Osteoblast (primary cell): ENCODE results near the gene RBM3. TPM values are rescaled to one million over a fixed set of nuclear protein-coding genes. Genes with fewer than 3 reads are reported as not detected.

Experiments
- DNase-seq: peaks from one replicate; pipeline ENCODE4 v3.0.0; 2011; ENCODE audit warnings: low spot score, mixed read lengths; ENCODE audit not compliant: insufficient read length; ENCODE audit errors: missing footprints
- H2AFZ ChIP-seq: 2 replicates; pipeline ENCODE4 v1.6.0; 2011; ENCODE audit warnings: mild to moderate bottlenecking, low read length
- H3K27ac ChIP-seq: 2 replicates; pipeline ENCODE4 v1.5.1; 2011; ENCODE audit warnings: mild to moderate bottlenecking, low read depth, low read length, moderate library complexity
- H3K27me3 ChIP-seq: 2 replicates; pipeline ENCODE4 v1.6.0; 2012; ENCODE audit warnings: mild to moderate bottlenecking, control low read depth, inconsistent platforms, low read length, moderate library complexity; ENCODE audit not compliant: insufficient read depth
- H3K36me3 ChIP-seq: 2 replicates; pipeline ENCODE4 v1.5.1; 2011; ENCODE audit warnings: mild to moderate bottlenecking, low read length, control low read depth, moderate library complexity; ENCODE audit not compliant: insufficient read depth
- H3K4me1 ChIP-seq: 2 replicates; pipeline ENCODE4 v1.5.1; 2011; ENCODE audit warnings: mild to moderate bottlenecking, low read length, control low read depth, moderate library complexity; ENCODE audit not compliant: insufficient read depth
- H3K4me2 ChIP-seq: 2 replicates; pipeline ENCODE4 v1.6.0; 2011; ENCODE audit warnings: mild to moderate bottlenecking, low read length; ENCODE audit not compliant: insufficient read depth
- H3K4me3 ChIP-seq: fragments of 200-600 bp; sonication (generic); 3 replicates; pipeline ENCODE4 v1.5.1; 2012; ENCODE audit warnings: mild to moderate bottlenecking, low read length, inconsistent platforms; ENCODE audit not compliant: insufficient read depth
- H3K79me2 ChIP-seq: 2 replicates; pipeline ENCODE4 v1.6.0; 2012; ENCODE audit warnings: mild to moderate bottlenecking, low read length, control low read depth, inconsistent platforms; ENCODE audit not compliant: insufficient read depth
- H3K9me3 ChIP-seq: 2 replicates; pipeline ENCODE4 v1.5.1; 2011; ENCODE audit warnings: low read depth, low read length, control low read depth
- H4K20me1 ChIP-seq: 2 replicates; pipeline ENCODE4 v1.6.0; 2012; ENCODE audit warnings: mild to moderate bottlenecking, low read length, control low read depth; ENCODE audit not compliant: insufficient read depth
- CTCF ChIP-seq: IDR thresholded peaks from 2 replicates; pipeline ENCODE4 v1.5.1; 2011; ENCODE audit warnings: mild to moderate bottlenecking, low read depth, low read length, moderate library complexity; ENCODE audit errors: extremely low read depth
- small RNA-seq: library from RNA; depleted of rRNA; stranded (forward); fragments of <200 nt; gene quantifications from one replicate; pipeline ENCODE3, GENCODE V24; 2012
- total RNA-seq: library from RNA; depleted of rRNA; stranded (reverse); fragments of >200 nt; gene quantifications from 2 replicates; pipeline ENCODE4 v1.2.3, GENCODE V29; 2012

The RBM3 gene
- total RNA-seq, 1 donor, result 441 TPM

GRCh38 chrX:48616576-48616975, 42.3 kb downstream of the RBM3 start:
- no peak for TF ChIP-seq CTCF
- Histone ChIP-seq H3K4me1 (peaks cover 9% of the 10 kb centered on the region), H3K27ac (no peak overlapping the region), H3K79me2 (no peaks in the 10 kb centered on the region), H3K36me3 (no peaks in the 10 kb centered on the region), H3K4me3 (no peak overlapping the region), H3K9me3 (no peaks in the 10 kb centered on the region), H3K4me2 (no peak overlapping the region), H2AFZ (no peak overlapping the region), H4K20me1 (no peaks in the 10 kb centered on the region), H3K27me3 (no peaks in the 10 kb centered on the region)
- no peak for DNase-seq

- no peaks in the 10 kb centered on the region for H4K20me1 ChIP-seq
- peak overlapping the region; percentile 0 for H3K4me2 ChIP-seq
- no peak for DNase-seq
- no peaks in the 10 kb centered on the region for H3K9me3 ChIP-seq
- H3K4me3 ChIP-seq, result no peak overlapping the region
- no peak for TF ChIP-seq CTCF
- peaks cover 9% of the 10 kb centered on the region for H3K4me1 ChIP-seq
- H3K27ac ChIP-seq, result no peak overlapping the region
- no peaks in the 10 kb centered on the region for H3K79me2 ChIP-seq
- no peak overlapping the region for H2AFZ ChIP-seq
- no peaks in the 10 kb centered on the region for H3K27me3 ChIP-seq
- H3K36me3 ChIP-seq, result no peaks in the 10 kb centered on the region
Measured at GRCh38 chrX:48617542-48618340, 43.5 kb downstream of the RBM3 start.

GRCh38 chrX:48626401-48627298, 52.4 kb downstream of the RBM3 start:
- H3K27ac ChIP-seq, result no peak overlapping the region

More at GRCh38 chrX:48626401-48627298, 52.4 kb downstream of the RBM3 start:
- Histone ChIP-seq H3K27me3 (no peaks in the 10 kb centered on the region), H4K20me1 (no peaks in the 10 kb centered on the region), H3K4me3 (no peak overlapping the region), H2AFZ (no peak overlapping the region), H3K4me1 (peaks cover 3% of the 10 kb centered on the region), H3K36me3 (no peaks in the 10 kb centered on the region), H3K79me2 (no peaks in the 10 kb centered on the region), H3K4me2 (no peak overlapping the region), H3K9me3 (no peaks in the 10 kb centered on the region)
- DNase-seq, result no peak
- no peak for TF ChIP-seq CTCF

Small RNAs within 50 kb of the gene (small RNA-seq; reads per million reads assigned to genes)
- not detected for gene MRPL32P1

Other genes starting within 250 kb of the RBM3 start
- gene SSX3, start 217.8 kb upstream of the RBM3 start, total RNA-seq, result not detected in 2 replicates
- gene SSX4, start 190.9 kb upstream of the RBM3 start, total RNA-seq, result not detected in 2 replicates
- gene SSX4B, start 162.5 kb upstream of the RBM3 start, total RNA-seq, result not detected in 2 replicates
- gene SLC38A5, start 104.2 kb upstream of the RBM3 start, total RNA-seq, result 48.9 and 52.8 TPM in 2 replicates
- gene FTSJ1, start 98.3 kb upstream of the RBM3 start, total RNA-seq, result 67.3 and 67.5 TPM in 2 replicates
- 12.4 and 13.8 TPM in 2 replicates for gene PORCN, start 65.5 kb upstream of the RBM3 start, total RNA-seq
- gene EBP, start 52.7 kb upstream of the RBM3 start, total RNA-seq, result 45.6 and 64.8 TPM in 2 replicates
- 8.8 and 10.1 TPM in 2 replicates for gene TBC1D25, start 34.8 kb upstream of the RBM3 start, total RNA-seq
- 78.1 and 88.7 TPM in 2 replicates for gene WDR13, start 23.0 kb downstream of the RBM3 start, total RNA-seq
- 0.36 TPM in 1 of 2 replicates, not detected in the other for gene WAS, start 109.3 kb downstream of the RBM3 start, total RNA-seq
- gene SUV39H1, start 122.2 kb downstream of the RBM3 start, total RNA-seq, result 2.5 and 2.7 TPM in 2 replicates
- not detected in 2 replicates for gene GLOD5, start 187.3 kb downstream of the RBM3 start, total RNA-seq
- gene GATA1, start 212.1 kb downstream of the RBM3 start, total RNA-seq, result not detected in 2 replicates
- 30.1 and 30.4 TPM in 2 replicates for gene HDAC6, start 227.6 kb downstream of the RBM3 start, total RNA-seq